ENCODE measurements around the gene NCK2.

NCK2 gene

DNA sequence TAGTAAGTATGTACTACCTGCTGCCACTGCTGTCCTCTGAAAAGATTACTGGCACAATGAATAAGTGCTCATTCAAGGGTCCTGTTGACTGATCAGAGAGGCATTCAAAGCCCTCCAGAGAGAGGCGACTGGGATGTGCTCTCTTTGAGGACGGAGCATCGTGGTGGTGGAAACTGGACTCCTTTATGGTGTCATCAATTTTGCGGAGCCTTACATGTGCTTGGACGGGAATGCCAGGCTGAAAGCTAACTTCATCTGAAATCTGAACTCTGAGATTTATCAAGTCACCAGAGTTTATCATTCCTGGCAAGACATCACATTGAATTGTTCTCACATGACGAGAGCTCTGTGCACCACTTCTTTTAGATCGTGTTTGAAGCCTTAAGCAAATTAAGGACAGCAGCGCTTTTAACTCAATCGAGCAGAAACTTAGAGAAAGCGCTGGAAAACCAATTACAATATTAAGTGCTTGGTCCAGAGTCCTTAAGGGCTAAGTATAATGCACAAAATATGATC lies 138.3 kb downstream of the NCK2 start:
- DNase-seq (ENCODE audit: low read depth): no peak
- no peak overlapping the region for H3K4me3 ChIP-seq (ENCODE audit: low read depth, low read length)
- TF ChIP-seq CTCF (conservative IDR thresholded peaks at IDR 0.05; ENCODE audit: low read depth, low read length): no peak

DNA sequence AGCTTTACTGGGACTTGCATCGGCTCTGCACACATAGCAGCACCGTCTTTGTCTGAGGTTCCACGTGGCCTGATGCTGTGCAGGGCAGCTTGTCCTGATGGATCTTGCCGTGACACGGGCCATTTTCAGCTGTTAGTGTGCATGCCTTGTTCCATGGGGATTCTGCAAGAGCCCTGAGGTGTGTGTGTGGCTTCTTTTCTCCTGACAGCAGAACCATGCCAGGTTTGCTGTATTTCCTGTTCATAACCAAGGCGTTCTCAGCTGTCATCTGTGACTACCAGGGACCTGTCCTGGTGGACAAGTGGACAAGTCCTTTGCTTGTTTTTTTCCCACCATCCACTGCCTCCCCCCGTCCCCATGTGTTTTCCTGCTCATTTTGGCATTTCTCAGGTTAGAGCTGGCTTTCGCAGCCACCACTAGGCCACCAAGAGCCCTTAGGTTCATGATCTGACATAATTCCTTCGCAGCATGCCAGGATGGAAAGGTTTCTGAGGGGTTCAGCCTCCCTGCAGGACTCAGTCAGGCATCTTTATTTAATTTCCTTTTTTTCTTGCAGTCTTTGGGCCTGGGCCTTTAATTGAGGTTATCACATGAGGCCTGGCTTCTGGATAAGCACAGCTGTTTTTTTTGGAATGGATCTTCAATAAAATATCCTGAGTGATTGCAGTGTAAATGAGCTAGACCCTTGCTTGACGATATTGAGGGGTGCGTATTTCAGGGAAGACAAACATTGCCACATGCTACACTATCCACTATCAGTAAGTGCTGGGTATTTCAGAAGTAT lies 139.4 kb downstream of the NCK2 start:
- DNase-seq (ENCODE audit: low read depth): no peak
- no peak for TF ChIP-seq CTCF (conservative IDR thresholded peaks at IDR 0.05; ENCODE audit: low read depth, low read length)
- H3K4me3 ChIP-seq (ENCODE audit: low read depth, low read length): no peak overlapping the region

DNA sequence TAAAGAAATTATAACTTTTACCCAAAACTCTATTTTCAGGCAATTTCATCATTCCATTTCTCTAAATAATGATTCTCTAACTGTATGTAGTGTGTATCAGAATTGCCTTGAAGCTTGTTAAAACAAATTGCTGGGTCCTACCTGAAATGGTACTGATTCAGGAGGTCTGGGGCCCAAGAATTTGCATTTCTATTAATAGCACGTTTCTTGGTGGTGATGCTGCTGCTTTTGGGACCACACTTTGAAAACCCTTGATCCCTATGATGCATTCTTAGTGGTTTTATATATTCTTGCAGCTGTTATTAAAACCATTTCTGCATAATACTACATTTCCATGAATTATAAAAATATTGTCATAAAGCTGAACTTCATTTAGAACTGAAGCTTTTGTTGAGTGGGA lies 140.7 kb downstream of the NCK2 start:
- DNase-seq (ENCODE audit: low read depth): no peak
- no peak for TF ChIP-seq CTCF (conservative IDR thresholded peaks at IDR 0.05; ENCODE audit: low read depth, low read length)

DNA sequence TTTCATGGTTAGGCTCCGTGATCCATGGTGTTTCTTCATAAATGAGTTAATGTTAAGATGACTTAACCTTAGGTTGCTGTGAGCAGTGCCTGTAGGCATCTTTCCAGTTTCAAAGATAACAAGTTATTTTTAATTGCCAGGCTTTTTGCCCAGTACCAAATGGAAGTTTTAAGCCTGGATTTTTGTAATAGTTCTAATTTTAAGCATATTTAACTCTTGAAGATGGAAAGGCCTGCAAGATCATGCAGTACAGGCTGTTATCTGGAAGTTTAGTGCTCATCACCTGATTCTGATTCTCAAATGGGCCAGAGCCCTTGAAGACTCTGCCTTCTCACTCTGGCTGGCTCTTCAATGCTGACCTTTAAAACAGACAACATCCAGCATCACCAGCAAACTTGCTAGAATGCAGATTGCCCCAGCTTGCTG lies 141.3 kb downstream of the NCK2 start:
- peak; percentile 66 for DNase-seq (ENCODE audit: low read depth)
- no peak for TF ChIP-seq CTCF (conservative IDR thresholded peaks at IDR 0.05; ENCODE audit: low read depth, low read length)
- no peak overlapping the region for H3K4me3 ChIP-seq (ENCODE audit: low read depth, low read length)

More for the DNA sequence above, 140.7 kb downstream of the NCK2 start:
- no peak overlapping the region for H3K4me3 ChIP-seq (ENCODE audit: low read depth, low read length)

- no peak overlapping the region for H3K4me3 ChIP-seq (ENCODE audit: low read depth, low read length)
- DNase-seq (ENCODE audit: low read depth): no peak
- TF ChIP-seq CTCF (conservative IDR thresholded peaks at IDR 0.05; ENCODE audit: low read depth, low read length): no peak
Measured at GRCh38 chr2:105886687-105887086, 142.0 kb downstream of the NCK2 start.

GRCh38 chr2:105887256-105887655 lies 142.5 kb downstream of the NCK2 start:
- peak; percentile 29 for DNase-seq (ENCODE audit: low read depth)
- TF ChIP-seq CTCF (conservative IDR thresholded peaks at IDR 0.05; ENCODE audit: low read depth, low read length): no peak

DNA sequence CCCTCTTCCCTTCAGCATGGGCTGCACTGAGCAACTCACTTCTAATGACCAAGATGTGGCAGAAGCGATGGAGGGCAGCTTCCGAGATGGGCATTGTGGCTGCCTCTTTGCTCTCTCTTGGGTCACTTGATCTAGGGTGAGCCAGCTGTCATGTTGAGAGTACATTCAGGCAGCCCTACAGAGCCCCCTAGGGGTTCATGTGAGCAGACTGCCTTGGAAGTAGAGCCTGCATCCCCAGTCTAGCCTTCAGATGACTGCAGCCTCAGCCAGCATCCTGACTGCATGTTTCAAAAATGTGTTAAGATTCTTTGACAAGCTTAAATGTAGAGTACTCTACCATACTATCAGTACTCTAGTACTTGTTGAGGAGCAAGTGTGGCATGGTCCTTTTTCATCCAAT lies 143.9 kb downstream of the NCK2 start:
- H3K4me3 ChIP-seq (ENCODE audit: low read depth, low read length): no peak overlapping the region
- TF ChIP-seq CTCF (conservative IDR thresholded peaks at IDR 0.05; ENCODE audit: low read depth, low read length): peak; percentile 27
- DNase-seq (ENCODE audit: low read depth): peak; percentile 23

More at GRCh38 chr2:105887256-105887655, 142.5 kb downstream of the NCK2 start:
- no peak overlapping the region for H3K4me3 ChIP-seq (ENCODE audit: low read depth, low read length)
